OCI-LY1 (cell line): ENCODE measurements around the gene POU2F2.

ENCODE experiments used
- H2AFZ ChIP-seq: fragments of 200-600 bp; sonication (generic), shearing (Covaris generic); 2 replicates; pipeline ENCODE4 v1.6.0; 2014; ENCODE audit warnings: antibody characterized with exemption, mild to moderate bottlenecking, low read length
- H3F3A ChIP-seq: fragments of 200-600 bp; sonication (generic), shearing (Covaris generic); 2 replicates; pipeline ENCODE4 v1.6.0; 2014; ENCODE audit warnings: mild to moderate bottlenecking, antibody characterized with exemption, low read length, moderate library complexity; ENCODE audit not compliant: insufficient read depth
- H3K27ac ChIP-seq: fragments of 200-600 bp; sonication (generic); 2 replicates; pipeline ENCODE4 v1.5.1; 2014; ENCODE audit warnings: low read length, mixed run types, mild to moderate bottlenecking, low read depth; ENCODE audit not compliant: poor library complexity, severe bottlenecking
- H3K27me3 ChIP-seq: fragments of 200-600 bp; sonication (generic); 2 replicates; pipeline ENCODE4 v1.6.0; 2014; ENCODE audit warnings: antibody characterized with exemption, mild to moderate bottlenecking, low read length, moderate library complexity; ENCODE audit not compliant: insufficient read depth
- H3K36me3 ChIP-seq: fragments of 200-600 bp; sonication (generic); 2 replicates; pipeline ENCODE4 v1.6.1; 2014; ENCODE audit warnings: mild to moderate bottlenecking, antibody characterized with exemption, low read length, moderate library complexity, mixed read lengths; ENCODE audit not compliant: insufficient read depth
- H3K4me1 ChIP-seq: fragments of 200-600 bp; sonication (generic); 2 replicates; pipeline ENCODE4 v1.5.1; 2014; ENCODE audit warnings: mild to moderate bottlenecking, low read length, moderate library complexity; ENCODE audit not compliant: insufficient read depth, severe bottlenecking
- H3K4me2 ChIP-seq: fragments of 200-600 bp; sonication (generic), shearing (Covaris generic); 2 replicates; pipeline ENCODE4 v1.6.1; 2014; ENCODE audit warnings: low read length
- H3K4me3 ChIP-seq: fragments of 200-600 bp; sonication (generic); 2 replicates; pipeline ENCODE4 v1.5.1; 2014; ENCODE audit warnings: low read length, low read depth, mild to moderate bottlenecking, mixed read lengths; ENCODE audit not compliant: poor library complexity, severe bottlenecking
- H3K79me2 ChIP-seq: fragments of 200-600 bp; shearing (Covaris generic); 2 replicates; pipeline ENCODE4 v1.6.1; 2016; ENCODE audit warnings: mixed run types, low read length, mixed read lengths; ENCODE audit not compliant: insufficient read depth
- H3K9ac ChIP-seq: fragments of 200-600 bp; sonication (generic), shearing (Covaris generic); 2 replicates; pipeline ENCODE4 v1.6.1; 2014; ENCODE audit warnings: mild to moderate bottlenecking, low read length, mixed read lengths
- H3K9me2 ChIP-seq: fragments of 200-600 bp; sonication (generic), shearing (Covaris generic); 2 replicates; pipeline ENCODE4 v1.6.1; 2014; ENCODE audit warnings: low read depth, mild to moderate bottlenecking, low read length, mixed read lengths
- H3K9me3 ChIP-seq: fragments of 200-600 bp; shearing (Covaris generic); 2 replicates; pipeline ENCODE4 v1.6.1; 2014; ENCODE audit warnings: low read length, mixed read lengths
- H4K20me1 ChIP-seq: fragments of 200-600 bp; sonication (generic), shearing (Covaris generic); 2 replicates; pipeline ENCODE4 v1.6.0; 2016; ENCODE audit warnings: mild to moderate bottlenecking, low read length; ENCODE audit not compliant: insufficient read depth
- EZH2 ChIP-seq: fragments of 200-600 bp; sonication (generic), shearing (Covaris generic); IDR thresholded peaks from 2 replicates; pipeline ENCODE4 v1.8.0; 2017; ENCODE audit warnings: borderline replicate concordance, mixed run types, mild to moderate bottlenecking, antibody characterized with exemption, low read length, moderate library complexity, mixed read lengths
- TF ChIP-seq, protein P1 (sequence below): fragments of 200-600 bp; sonication (generic), shearing (Covaris generic); IDR thresholded peaks from 2 replicates; pipeline ENCODE4 v1.5.1; 2017; ENCODE audit warnings: mild to moderate bottlenecking, antibody characterized with exemption, low read length, moderate library complexity, mixed read lengths

POU2F2 gene

DNA sequence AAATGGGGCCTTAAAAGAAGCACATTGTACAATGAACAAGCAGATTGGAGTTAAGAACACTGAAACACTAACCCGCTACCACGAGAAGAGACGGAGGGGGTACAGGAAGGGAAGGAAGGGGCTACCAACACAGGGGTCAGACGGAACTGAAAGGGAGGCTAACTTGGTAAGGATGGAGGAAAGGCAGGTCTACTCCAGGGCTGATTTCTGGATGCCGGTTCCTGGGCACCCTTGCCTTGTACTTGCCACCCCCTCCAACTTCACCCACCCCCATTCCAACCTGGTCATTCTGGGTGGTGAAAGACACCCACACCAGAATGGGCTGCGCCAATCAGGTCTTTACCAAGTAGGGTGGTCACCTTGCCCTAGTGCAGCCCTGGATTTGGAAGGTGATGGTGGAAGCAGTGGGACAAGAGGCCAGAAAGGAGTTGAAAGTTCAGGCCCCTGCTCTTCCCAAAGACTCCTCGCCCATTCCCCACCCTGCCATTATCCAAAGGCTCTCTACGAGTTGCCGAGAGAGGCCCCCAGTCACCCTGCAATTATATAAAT, 46.0 kb downstream of the POU2F2 start:
- Histone ChIP-seq H3K9ac (no peak overlapping the region), H3K36me3 (peaks cover 11% of the 10 kb centered on the region), H2AFZ (no peak overlapping the region), H3F3A (no peaks in the 10 kb centered on the region), H3K27me3 (no peaks in the 10 kb centered on the region), H3K9me3 (no peaks in the 10 kb centered on the region), H3K4me1 (peaks cover 31% of the 10 kb centered on the region), H3K9me2 (no peaks in the 10 kb centered on the region), H3K27ac (peak overlapping the region; percentile 20), H3K79me2 (no peaks in the 10 kb centered on the region), H4K20me1 (no peaks in the 10 kb centered on the region), H3K4me3 (no peak overlapping the region), H3K4me2 (no peak overlapping the region)
- no peak for TF ChIP-seq EZH2
- TF ChIP-seq, protein P1, sequence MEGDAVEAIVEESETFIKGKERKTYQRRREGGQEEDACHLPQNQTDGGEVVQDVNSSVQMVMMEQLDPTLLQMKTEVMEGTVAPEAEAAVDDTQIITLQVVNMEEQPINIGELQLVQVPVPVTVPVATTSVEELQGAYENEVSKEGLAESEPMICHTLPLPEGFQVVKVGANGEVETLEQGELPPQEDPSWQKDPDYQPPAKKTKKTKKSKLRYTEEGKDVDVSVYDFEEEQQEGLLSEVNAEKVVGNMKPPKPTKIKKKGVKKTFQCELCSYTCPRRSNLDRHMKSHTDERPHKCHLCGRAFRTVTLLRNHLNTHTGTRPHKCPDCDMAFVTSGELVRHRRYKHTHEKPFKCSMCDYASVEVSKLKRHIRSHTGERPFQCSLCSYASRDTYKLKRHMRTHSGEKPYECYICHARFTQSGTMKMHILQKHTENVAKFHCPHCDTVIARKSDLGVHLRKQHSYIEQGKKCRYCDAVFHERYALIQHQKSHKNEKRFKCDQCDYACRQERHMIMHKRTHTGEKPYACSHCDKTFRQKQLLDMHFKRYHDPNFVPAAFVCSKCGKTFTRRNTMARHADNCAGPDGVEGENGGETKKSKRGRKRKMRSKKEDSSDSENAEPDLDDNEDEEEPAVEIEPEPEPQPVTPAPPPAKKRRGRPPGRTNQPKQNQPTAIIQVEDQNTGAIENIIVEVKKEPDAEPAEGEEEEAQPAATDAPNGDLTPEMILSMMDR: no peak

GRCh38 chr19:42083537-42083936, 48.7 kb downstream of the POU2F2 start:
- no peaks in the 10 kb centered on the region for H3K27me3 ChIP-seq
- H3K9ac ChIP-seq: no peak overlapping the region
- H3K9me3 ChIP-seq: no peaks in the 10 kb centered on the region
- H3K36me3 ChIP-seq: peaks cover 38% of the 10 kb centered on the region
- H4K20me1 ChIP-seq: no peaks in the 10 kb centered on the region
- H3K4me2 ChIP-seq: no peak overlapping the region
- peaks cover 22% of the 10 kb centered on the region for H3K4me1 ChIP-seq
- H2AFZ ChIP-seq: no peak overlapping the region
- no peaks in the 10 kb centered on the region for H3F3A ChIP-seq
- H3K9me2 ChIP-seq: no peaks in the 10 kb centered on the region
- H3K27ac ChIP-seq: no peak overlapping the region
- no peak for TF ChIP-seq EZH2
- H3K4me3 ChIP-seq: no peak overlapping the region
- no peaks in the 10 kb centered on the region for H3K79me2 ChIP-seq

- Histone ChIP-seq H2AFZ (no peak overlapping the region), H3K79me2 (peaks cover 16% of the 10 kb centered on the region), H3F3A (no peaks in the 10 kb centered on the region), H3K9me2 (no peaks in the 10 kb centered on the region), H3K9me3 (no peaks in the 10 kb centered on the region), H3K4me3 (no peak overlapping the region), H3K27me3 (no peaks in the 10 kb centered on the region), H3K36me3 (peaks cover 46% of the 10 kb centered on the region), H3K4me2 (no peak overlapping the region), H4K20me1 (no peaks in the 10 kb centered on the region), H3K4me1 (peaks cover 17% of the 10 kb centered on the region), H3K27ac (no peak overlapping the region), H3K9ac (no peak overlapping the region)
- TF ChIP-seq EZH2: no peak
- TF ChIP-seq, protein P1: peak; percentile 61
Observed at GRCh38 chr19:42081584-42082203, 50.6 kb downstream of the POU2F2 start.
